Omental fat pad (tissue), 4 donors: ENCODE measurements around the gene DDR2. TPM values are rescaled to one million over a fixed set of nuclear protein-coding genes. Genes with fewer than 3 reads are reported as not detected.
"Not testable (repeated sequence)": the region's sequence is repeated elsewhere in the genome, so short reads cannot be mapped to it uniquely, and the experiment has no call there.

ENCODE experiments used
- ATAC-seq: fragments of 150-250 bp; one replicate; pipeline ENCODE4 v1.9.1; 2016; ENCODE audit warnings: mild to moderate bottlenecking, moderate library complexity; ENCODE audit not compliant: low FRiP score
- DNase-seq: peaks from one replicate; pipeline ENCODE4 v3.0.0-alpha.2; 2019; ENCODE audit warnings: low spot score
- total RNA-seq, 4 donors: library from RNA; depleted of rRNA; stranded (reverse); fragments of >200 nt; gene quantifications; one replicate each; pipeline ENCODE4 v1.1.0, GENCODE V29; 2016
- TF ChIP-seq, protein P1 (sequence below), 3 donors: fragments of 450-650 bp; IDR thresholded peaks; one replicate each; pipeline ENCODE4 v1.5.1; 2016 to 2017; ENCODE audit warnings: antibody characterized with exemption in 3 of 3, mild to moderate bottlenecking in 3 of 3, moderate library complexity in 2 of 3

DDR2 gene
- total RNA-seq, 4 donors from 2014 or later = 140 to 164 (median 145) TPM

DNA sequence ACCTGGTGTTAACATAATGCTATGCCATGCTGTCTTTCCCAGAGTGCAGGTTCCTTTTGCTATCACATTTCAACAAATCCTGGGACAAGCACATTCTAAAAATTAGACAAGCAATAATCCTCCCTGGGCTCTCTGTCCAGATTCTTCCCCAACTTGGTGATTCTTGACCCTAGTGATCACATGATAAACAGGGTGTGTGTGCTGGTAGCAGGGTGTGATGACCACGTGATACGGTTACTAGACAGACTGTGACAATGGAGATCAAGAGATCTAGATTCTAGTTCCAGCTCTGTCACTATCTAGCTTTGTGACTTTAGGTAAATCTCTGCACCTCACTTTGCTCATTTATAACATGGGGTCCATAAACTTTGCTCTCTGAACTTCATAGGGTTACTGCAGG, 96.3 kb downstream of the DDR2 start:
- ATAC-seq (no peak), DNase-seq (no peak)
- TF ChIP-seq, protein P1, sequence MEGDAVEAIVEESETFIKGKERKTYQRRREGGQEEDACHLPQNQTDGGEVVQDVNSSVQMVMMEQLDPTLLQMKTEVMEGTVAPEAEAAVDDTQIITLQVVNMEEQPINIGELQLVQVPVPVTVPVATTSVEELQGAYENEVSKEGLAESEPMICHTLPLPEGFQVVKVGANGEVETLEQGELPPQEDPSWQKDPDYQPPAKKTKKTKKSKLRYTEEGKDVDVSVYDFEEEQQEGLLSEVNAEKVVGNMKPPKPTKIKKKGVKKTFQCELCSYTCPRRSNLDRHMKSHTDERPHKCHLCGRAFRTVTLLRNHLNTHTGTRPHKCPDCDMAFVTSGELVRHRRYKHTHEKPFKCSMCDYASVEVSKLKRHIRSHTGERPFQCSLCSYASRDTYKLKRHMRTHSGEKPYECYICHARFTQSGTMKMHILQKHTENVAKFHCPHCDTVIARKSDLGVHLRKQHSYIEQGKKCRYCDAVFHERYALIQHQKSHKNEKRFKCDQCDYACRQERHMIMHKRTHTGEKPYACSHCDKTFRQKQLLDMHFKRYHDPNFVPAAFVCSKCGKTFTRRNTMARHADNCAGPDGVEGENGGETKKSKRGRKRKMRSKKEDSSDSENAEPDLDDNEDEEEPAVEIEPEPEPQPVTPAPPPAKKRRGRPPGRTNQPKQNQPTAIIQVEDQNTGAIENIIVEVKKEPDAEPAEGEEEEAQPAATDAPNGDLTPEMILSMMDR (IDR thresholded peaks at IDR 0.05) = no peak

DNA sequence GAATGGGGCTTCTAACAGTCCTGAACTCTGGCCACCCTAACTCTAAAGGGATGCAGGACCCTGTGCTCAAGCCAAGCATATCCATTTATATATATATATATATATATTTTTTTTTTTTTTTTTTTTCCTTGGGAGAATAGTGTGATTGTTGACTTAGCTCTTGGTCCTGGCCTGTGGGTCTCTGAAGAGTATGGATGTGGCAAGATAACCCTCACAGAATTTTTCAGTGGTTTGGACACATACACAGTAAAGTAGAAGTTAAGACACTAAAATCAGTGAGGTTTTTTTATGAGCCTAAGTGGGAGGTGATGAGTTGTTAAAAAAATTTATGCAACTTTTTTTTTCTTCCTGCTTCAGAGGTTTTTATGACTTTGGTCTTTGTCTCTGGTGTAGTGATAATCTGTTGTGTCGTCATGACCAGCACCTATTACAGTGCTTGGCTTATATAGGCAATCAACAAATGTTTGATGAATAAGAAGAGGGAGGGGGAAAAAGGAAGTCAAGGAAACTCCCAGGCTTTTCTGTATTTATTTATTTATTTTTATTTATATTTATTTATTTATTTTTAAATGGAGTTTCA, 97.0 kb downstream of the DDR2 start:
- not testable (repeated sequence) for DNase-seq, ATAC-seq

DNA sequence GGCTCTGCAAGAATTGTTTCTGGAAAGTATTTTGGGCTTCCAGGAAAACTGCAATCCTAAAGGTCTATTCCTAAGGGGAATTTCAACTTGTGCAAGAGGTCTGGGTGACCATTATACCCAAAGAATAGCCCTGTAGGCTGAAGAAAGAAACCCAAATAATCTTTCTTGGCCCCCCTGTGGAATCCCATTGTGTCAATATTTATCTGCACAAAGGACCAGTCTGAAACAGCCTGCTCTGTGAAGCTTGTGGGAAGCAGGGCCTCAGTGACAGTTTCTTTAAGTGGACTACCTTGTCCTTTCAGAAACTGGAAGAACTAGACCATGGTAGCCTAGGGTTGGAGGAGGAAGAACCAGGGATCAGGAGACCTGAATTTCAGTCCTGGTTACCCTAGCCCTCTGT, 99.8 kb downstream of the DDR2 start:
- TF ChIP-seq, protein P1 (IDR thresholded peaks at IDR 0.05) = no peak
- ATAC-seq = no peak
- DNase-seq = no peak

DNA sequence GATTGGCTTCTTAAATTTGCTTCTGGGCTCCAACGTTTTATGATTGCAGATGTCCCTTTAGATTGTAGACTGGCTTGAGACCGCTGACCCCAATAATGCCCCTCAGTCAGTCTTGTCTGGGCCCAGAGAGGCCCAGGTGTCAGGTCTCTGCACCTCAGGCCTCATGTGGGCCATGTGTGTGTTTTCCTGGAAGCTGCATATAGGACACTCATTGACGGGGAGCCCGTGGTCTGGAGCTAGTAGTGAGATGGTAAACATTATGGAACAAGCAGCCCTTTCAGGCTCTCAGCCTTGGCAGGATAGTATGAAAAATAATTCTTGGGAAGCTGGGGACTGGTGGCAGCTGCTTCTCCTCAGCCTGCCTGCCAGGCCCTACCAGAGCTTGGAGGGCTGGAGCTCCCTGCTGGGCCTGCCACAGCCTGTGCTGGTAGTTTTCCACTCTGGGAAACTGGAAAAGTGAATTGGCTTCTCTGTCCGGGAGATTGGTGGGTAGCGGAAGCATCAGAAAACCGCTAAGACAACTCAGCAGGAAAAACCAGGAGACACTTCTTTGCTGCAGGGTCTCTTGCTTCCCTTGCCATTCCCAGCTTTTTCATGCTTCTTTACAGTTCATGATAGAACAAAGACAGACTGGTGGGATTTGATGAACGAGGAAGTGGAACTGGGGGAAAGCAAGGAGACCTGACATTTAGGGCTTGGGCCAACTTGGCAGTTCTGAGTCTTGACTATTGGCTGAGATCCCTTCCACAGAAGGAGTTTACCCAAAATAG, 100.5 kb downstream of the DDR2 start:
- DNase-seq (no peak), ATAC-seq (no peak)
- TF ChIP-seq, protein P1 (IDR thresholded peaks at IDR 0.05) = no peak

DNA sequence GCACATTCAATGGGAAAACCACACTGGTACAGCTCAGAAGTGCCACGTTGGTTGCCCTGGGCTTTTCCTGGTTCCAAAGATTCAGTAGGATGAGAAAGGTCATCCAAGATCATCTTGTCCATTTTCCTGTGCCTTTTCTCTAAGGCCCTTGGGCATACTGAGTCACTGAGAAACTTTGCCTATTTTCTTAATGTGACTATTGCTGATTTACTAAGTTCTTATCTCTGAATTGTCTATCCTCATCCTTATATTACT, 101.0 kb downstream of the DDR2 start:
- TF ChIP-seq, protein P1 (IDR thresholded peaks at IDR 0.05) = no peak
- no peak for ATAC-seq
- no peak for DNase-seq

DNA sequence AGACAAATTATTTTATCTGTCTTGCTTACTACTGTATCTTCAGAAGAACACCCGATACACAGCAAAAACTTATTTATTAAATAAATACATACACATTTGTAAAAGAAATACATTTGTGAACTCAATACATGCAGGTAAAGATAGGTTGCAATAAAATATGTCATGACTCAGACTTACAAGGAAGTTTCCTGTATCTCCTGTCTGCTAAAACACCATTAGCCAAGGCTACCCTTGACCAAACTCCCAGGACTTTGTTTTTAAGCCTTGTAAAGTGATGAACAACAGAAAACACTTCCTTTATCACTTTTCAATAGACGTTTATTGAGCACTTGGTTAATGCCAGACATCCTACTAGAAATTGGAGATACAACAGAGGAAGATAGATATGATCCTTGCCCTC, 101.8 kb downstream of the DDR2 start:
- TF ChIP-seq, protein P1 (IDR thresholded peaks at IDR 0.05) = no peak
- DNase-seq = no peak

DNA sequence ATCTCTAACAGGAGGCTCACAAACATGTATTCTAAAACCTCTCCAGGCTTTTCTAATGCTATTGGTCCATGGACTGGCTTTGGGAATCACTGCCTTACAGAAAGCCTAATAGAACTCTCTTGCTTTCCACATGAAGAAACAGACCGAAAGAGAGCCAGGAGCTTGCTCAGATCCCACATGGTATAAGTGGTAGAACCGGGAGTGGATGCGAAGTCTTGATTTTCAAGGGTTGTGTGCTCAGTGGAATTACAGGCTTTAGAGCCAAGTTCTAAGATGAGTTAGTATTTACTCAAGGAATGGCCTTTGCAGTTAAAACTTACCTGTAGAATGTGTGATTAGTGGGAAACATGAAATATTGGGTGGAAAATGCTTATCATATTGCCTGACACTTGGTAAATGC, 103.9 kb downstream of the DDR2 start:
- ATAC-seq (no peak), DNase-seq (no peak)
- TF ChIP-seq, protein P1 (IDR thresholded peaks at IDR 0.05) = no peak

More for the DNA sequence above, 101.8 kb downstream of the DDR2 start:
- ATAC-seq = no peak
